Smooth muscle cell (in vitro differentiated cells): ENCODE data around the gene VEGFC. TPM values are rescaled to one million over a fixed set of nuclear protein-coding genes. Genes with fewer than 3 reads are reported as not detected.
A peak's percentile ranks its signal among the peaks of the same experiment; 100 is the strongest.

Source experiments
- DNase-seq: peaks from one replicate; lab custom pipeline; 2025; ENCODE audit not compliant: unreplicated experiment; lab: John Stamatoyannopoulos, UW
- H2AFZ ChIP-seq: fragments of 200-600 bp; sonication (generic); 2 replicates; pipeline ENCODE4 v1.6.0; 2016; ENCODE audit warnings: antibody characterized with exemption, low read depth, mild to moderate bottlenecking
- H3F3A ChIP-seq: fragments of 200-600 bp; sonication (generic); 2 replicates; pipeline ENCODE4 v1.6.0; 2017; ENCODE audit warnings: antibody characterized with exemption, low read depth
- H3K27ac ChIP-seq: fragments of 200-600 bp; sonication (generic); 2 replicates; pipeline ENCODE4 v1.5.1; 2016; ENCODE audit warnings: low read depth, mild to moderate bottlenecking
- H3K27me3 ChIP-seq: fragments of 200-600 bp; sonication (generic); 2 replicates; pipeline ENCODE4 v1.6.1; 2016; ENCODE audit warnings: low read depth, mild to moderate bottlenecking
- H3K36me3 ChIP-seq: fragments of 200-600 bp; sonication (generic); 2 replicates; pipeline ENCODE4 v1.5.1; 2016; ENCODE audit warnings: low read depth
- H3K4me1 ChIP-seq: fragments of 200-600 bp; sonication (generic); 2 replicates; pipeline ENCODE4 v1.5.1; 2016; ENCODE audit warnings: low read depth
- H3K4me2 ChIP-seq: fragments of 200-600 bp; sonication (generic); 2 replicates; pipeline ENCODE4 v1.6.0; 2016; ENCODE audit warnings: mild to moderate bottlenecking
- H3K4me3 ChIP-seq: fragments of 200-600 bp; sonication (generic); 2 replicates; pipeline ENCODE4 v1.5.1; 2016; ENCODE audit warnings: mild to moderate bottlenecking
- H3K79me2 ChIP-seq: fragments of 200-600 bp; sonication (generic); 2 replicates; pipeline ENCODE4 v1.6.0; 2016; ENCODE audit warnings: low read depth, mild to moderate bottlenecking
- H3K9ac ChIP-seq: fragments of 200-600 bp; sonication (generic); 2 replicates; pipeline ENCODE4 v1.6.0; 2016; ENCODE audit warnings: low read depth
- H3K9me3 ChIP-seq: fragments of 200-600 bp; sonication (generic); replicated peaks from 2 replicates; pipeline ENCODE4 v1.5.1; 2016; ENCODE audit warnings: low read depth
- H4K20me1 ChIP-seq: fragments of 200-600 bp; sonication (generic); 2 replicates; pipeline ENCODE4 v1.6.0; 2016; ENCODE audit warnings: low read depth
- CTCF ChIP-seq: fragments of 200-600 bp; sonication (generic); IDR thresholded peaks from 2 replicates; pipeline ENCODE4 v1.5.1; 2017; ENCODE audit warnings: borderline replicate concordance, mild to moderate bottlenecking, antibody characterized with exemption; ENCODE audit not compliant: insufficient read depth, poor library complexity, severe bottlenecking
- WGBS: methylation state at CpG from one replicate; pipeline ENCODE4 v1.1.7; 2016; ENCODE audit warnings: low lambda C conversion rate; 5-methylcytosine and 5-hydroxymethylcytosine counted together
- polyA plus RNA-seq: library from polyadenylated mRNA; unstranded; fragments of >200 nt; fragmentation: Nextera tagmentation; extraction: Ambion mirVana; gene quantifications from 2 replicates; pipeline ENCODE4 v1.2.1, GENCODE V29; 2016
- total RNA-seq: library from RNA; depleted of rRNA; stranded (reverse); fragments of >200 nt; gene quantifications from 2 replicates; pipeline ENCODE4 v1.2.3, GENCODE V29; 2014

VEGFC gene
- total and polyA plus RNA-seq, 2 experiments from 2014 or later: 26.6 to 30.0 TPM

DNA sequence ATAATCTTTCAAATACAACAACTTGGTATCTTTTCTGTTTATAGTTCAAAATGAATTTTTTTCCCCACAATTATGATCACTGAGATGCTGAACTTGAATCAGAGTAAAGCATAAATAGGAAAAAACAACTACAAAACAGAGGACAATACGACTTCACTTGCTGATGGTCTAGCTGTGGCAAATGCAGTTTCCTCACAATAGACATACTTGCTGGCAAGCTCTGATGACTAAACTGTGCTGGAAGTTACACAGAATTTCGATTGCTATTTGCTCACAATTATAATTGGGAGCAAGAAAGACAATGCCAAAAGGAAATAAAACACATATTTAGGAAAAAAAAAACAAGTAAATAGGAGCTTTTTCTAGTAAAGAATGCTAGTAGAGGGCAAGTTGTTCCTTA, 14.7 kb downstream of the VEGFC start:
- H3K79me2 ChIP-seq: peaks cover 95% of the 10 kb centered on the region
- H3K27ac ChIP-seq: peak overlapping the region; percentile 67
- H2AFZ ChIP-seq: no peak overlapping the region
- H4K20me1 ChIP-seq: peaks cover 34% of the 10 kb centered on the region
- TF ChIP-seq CTCF: no peak
- H3K4me2 ChIP-seq: peak overlapping the region; percentile 69
- no peak for DNase-seq
- H3K27me3 ChIP-seq: no peaks in the 10 kb centered on the region
- H3K4me3 ChIP-seq: no peak overlapping the region
- H3K36me3 ChIP-seq: no peaks in the 10 kb centered on the region
- peaks cover 20% of the 10 kb centered on the region for H3K4me1 ChIP-seq
- peak overlapping the region; percentile 32 for H3K9ac ChIP-seq
- H3F3A ChIP-seq: no peaks in the 10 kb centered on the region
- no peaks in the 10 kb centered on the region for H3K9me3 ChIP-seq
- WGBS: 27% methylated on average over 2 of the region's 2 CpGs

- Histone ChIP-seq H3F3A (no peaks in the 10 kb centered on the region), H3K4me3 (no peak overlapping the region), H3K4me2 (no peak overlapping the region), H3K36me3 (no peaks in the 10 kb centered on the region), H3K4me1 (peaks cover 9% of the 10 kb centered on the region), H3K9ac (no peak overlapping the region), H3K9me3 (no peaks in the 10 kb centered on the region), H3K27ac (no peak overlapping the region), H3K27me3 (no peaks in the 10 kb centered on the region), H3K79me2 (peaks cover 86% of the 10 kb centered on the region), H2AFZ (no peak overlapping the region), H4K20me1 (peaks cover 27% of the 10 kb centered on the region)
- DNase-seq: no peak
- WGBS: 97% methylated on average over 1 of the region's 1 CpG
- TF ChIP-seq CTCF: no peak
These were observed 17.4 kb downstream of the VEGFC start for GRCh38 chr4:176775338-176775737.

DNA sequence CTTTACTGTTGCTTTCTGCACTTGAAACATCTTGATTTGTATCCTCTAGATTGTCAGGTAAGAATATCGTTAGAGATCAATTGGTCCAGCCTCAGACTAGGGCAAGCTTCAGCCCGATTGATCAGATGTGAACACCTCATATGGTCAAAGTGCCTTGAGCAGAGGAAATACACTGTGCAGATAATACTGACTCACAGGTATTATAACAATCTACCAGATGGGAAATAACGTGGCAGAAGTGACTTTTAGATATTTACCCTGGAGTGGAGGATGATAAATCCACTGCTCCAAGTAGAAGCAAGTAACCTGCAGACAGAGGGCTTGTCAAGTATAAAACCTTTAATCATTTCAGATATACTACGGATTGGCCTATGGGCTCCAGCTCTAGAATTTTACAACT, 17.9 kb downstream of the VEGFC start:
- Histone ChIP-seq H3K79me2 (peaks cover 86% of the 10 kb centered on the region), H3K9me3 (no peaks in the 10 kb centered on the region), H3K4me3 (no peak overlapping the region), H3K4me2 (no peak overlapping the region), H3K4me1 (peaks cover 9% of the 10 kb centered on the region), H3F3A (no peaks in the 10 kb centered on the region), H4K20me1 (peaks cover 28% of the 10 kb centered on the region), H2AFZ (no peak overlapping the region), H3K9ac (no peak overlapping the region), H3K27ac (no peak overlapping the region), H3K27me3 (no peaks in the 10 kb centered on the region), H3K36me3 (no peaks in the 10 kb centered on the region)
- 59% methylated on average over 4 of the region's 4 CpGs for WGBS
- no peak for TF ChIP-seq CTCF
- no peak for DNase-seq

- Histone ChIP-seq H3K9me3 (no peaks in the 10 kb centered on the region), H3K9ac (peak overlapping the region; percentile 33), H3K27me3 (no peaks in the 10 kb centered on the region), H4K20me1 (peaks cover 28% of the 10 kb centered on the region), H3K4me2 (peak overlapping the region; percentile 37), H2AFZ (no peak overlapping the region), H3K27ac (peak overlapping the region; percentile 70), H3K4me3 (no peak overlapping the region), H3K4me1 (no peaks in the 10 kb centered on the region), H3K79me2 (peaks cover 70% of the 10 kb centered on the region), H3K36me3 (no peaks in the 10 kb centered on the region), H3F3A (no peaks in the 10 kb centered on the region)
- DNase-seq: no peak
- no peak for TF ChIP-seq CTCF
- 5% methylated on average over 2 of the region's 2 CpGs for WGBS
These were observed 23.2 kb downstream of the VEGFC start for GRCh38 chr4:176769514-176769913.
